HFFc6 (cell line): ENCODE data around the gene IMPG1. TPM values are rescaled to one million over a fixed set of nuclear protein-coding genes. Genes with fewer than 3 reads are reported as not detected.

Source experiments
- DNase-seq: peaks from one replicate; pipeline ENCODE4 v3.0.0-alpha.2; 2018
- H3K27ac Mint-ChIP-seq: 2 replicates; pipeline ENCODE4 v1.8.0; 2020; ENCODE audit warnings: mild to moderate bottlenecking, mixed read lengths
- H3K27me3 Mint-ChIP-seq: 2 replicates; pipeline ENCODE4 v1.8.0; 2021; ENCODE audit warnings: mild to moderate bottlenecking, moderate library complexity, mixed read lengths; ENCODE audit not compliant: insufficient read depth
- H3K36me3 Mint-ChIP-seq: 2 replicates; pipeline ENCODE4 v1.8.0; 2021; ENCODE audit warnings: low read depth, mixed read lengths
- H3K4me1 Mint-ChIP-seq: 2 replicates; pipeline ENCODE4 v1.8.0; 2020; ENCODE audit warnings: low read depth, mixed read lengths
- H3K4me3 Mint-ChIP-seq: 2 replicates; pipeline ENCODE4 v1.8.0; 2020; ENCODE audit warnings: mild to moderate bottlenecking, moderate library complexity, mixed read lengths
- H3K9me3 Mint-ChIP-seq: 2 replicates; pipeline ENCODE4 v1.8.0; 2020; ENCODE audit warnings: mild to moderate bottlenecking, mixed read lengths
- total RNA-seq, 6 experiments: library from RNA; stranded (reverse); fragmentation: NEBNext Ultra II Directional; extraction: Animal tissue kit (Norgen Biotek cat#: 25700); gene quantifications; 2 replicates in 1 of 6; 3 replicates in 5 of 6; pipeline ENCODE4 v1.2.3, GENCODE V29; 2021
- TF ChIP-seq, protein P1 (sequence below): fragments of 200-600 bp; sonication (generic); IDR thresholded peaks from 2 replicates; pipeline ENCODE4 v1.5.0; 2021; ENCODE audit warnings: antibody characterized with exemption, mild to moderate bottlenecking

IMPG1 gene
- total RNA-seq, 6 experiments from 2014 or later, result not detected

DNA sequence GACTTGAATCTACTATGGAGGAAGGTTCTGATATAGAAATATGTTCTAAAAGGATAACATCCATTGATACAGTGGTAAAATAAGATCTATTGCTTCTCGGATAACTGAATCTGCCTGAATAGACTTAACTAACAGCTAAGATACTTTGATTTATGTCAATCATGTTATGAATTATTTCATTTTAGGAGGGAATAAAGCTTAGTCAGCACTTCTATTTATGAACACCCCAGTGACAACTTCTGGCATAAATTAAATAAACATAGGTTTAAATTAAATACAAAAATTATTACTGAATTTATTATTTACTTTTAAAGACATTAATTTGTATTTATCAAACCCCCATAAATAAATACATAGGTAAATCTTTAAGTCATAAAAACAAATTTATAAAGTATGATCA lies 69.3 kb downstream of the IMPG1 start:
- TF ChIP-seq, protein P1, sequence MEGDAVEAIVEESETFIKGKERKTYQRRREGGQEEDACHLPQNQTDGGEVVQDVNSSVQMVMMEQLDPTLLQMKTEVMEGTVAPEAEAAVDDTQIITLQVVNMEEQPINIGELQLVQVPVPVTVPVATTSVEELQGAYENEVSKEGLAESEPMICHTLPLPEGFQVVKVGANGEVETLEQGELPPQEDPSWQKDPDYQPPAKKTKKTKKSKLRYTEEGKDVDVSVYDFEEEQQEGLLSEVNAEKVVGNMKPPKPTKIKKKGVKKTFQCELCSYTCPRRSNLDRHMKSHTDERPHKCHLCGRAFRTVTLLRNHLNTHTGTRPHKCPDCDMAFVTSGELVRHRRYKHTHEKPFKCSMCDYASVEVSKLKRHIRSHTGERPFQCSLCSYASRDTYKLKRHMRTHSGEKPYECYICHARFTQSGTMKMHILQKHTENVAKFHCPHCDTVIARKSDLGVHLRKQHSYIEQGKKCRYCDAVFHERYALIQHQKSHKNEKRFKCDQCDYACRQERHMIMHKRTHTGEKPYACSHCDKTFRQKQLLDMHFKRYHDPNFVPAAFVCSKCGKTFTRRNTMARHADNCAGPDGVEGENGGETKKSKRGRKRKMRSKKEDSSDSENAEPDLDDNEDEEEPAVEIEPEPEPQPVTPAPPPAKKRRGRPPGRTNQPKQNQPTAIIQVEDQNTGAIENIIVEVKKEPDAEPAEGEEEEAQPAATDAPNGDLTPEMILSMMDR, result no peak
- Mint-ChIP-seq H3K36me3 (no peaks in the 10 kb centered on the region), H3K27ac (no peak overlapping the region), H3K4me3 (no peak overlapping the region), H3K27me3 (no peaks in the 10 kb centered on the region; the same call in 1 of the 2 replicates), H3K9me3 (peaks cover 3% of the 10 kb centered on the region; the same call in 1 of the 2 replicates), H3K4me1 (no peaks in the 10 kb centered on the region)
- no peak for DNase-seq

DNA sequence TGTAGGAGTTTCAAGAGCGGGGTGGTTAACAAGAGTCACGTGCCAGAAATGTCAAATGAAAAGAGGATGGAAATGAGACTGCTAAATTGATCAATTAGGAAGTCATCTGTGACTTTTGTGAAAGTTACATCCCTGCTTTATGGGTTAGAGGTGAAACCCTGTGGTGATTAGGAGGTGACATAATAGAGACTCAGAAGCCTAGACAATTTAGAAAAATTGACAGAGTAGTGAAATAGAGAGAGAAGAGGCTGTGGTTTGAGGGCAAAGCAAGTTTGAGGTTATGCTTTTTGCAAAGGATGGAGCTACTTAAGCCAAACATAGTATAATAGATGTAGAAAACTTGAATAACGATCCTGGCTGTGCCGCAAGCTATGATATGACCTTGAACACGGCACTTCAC lies 71.8 kb downstream of the IMPG1 start:
- Mint-ChIP-seq H3K9me3 (no peaks in the 10 kb centered on the region; the same call in 1 of the 2 replicates), H3K36me3 (no peaks in the 10 kb centered on the region)

DNA sequence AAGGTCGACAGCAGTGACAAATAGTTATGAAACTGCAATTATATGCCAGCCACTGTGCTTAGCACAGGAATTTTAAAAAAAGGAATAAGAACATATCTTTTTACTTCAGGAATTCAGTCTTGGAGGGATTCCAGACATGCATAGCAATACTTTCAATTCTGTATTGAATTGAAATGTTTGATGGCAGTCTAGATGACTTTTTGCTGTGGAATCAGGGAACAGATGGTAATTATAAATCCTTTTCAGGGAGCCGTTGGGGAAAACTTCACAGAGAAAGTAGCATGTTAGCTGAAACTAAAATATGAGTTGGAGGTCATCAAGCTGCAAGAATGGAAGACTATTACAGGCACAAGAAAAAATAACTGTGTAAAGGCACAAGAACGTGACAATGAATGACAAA lies 74.8 kb downstream of the IMPG1 start:
- DNase-seq, result no peak
- no peaks in the 10 kb centered on the region for H3K4me1 Mint-ChIP-seq
- H3K36me3 Mint-ChIP-seq, result no peaks in the 10 kb centered on the region
- TF ChIP-seq, protein P1, result no peak
- peaks cover 1% of the 10 kb centered on the region for H3K27me3 Mint-ChIP-seq
- no peaks in the 10 kb centered on the region for H3K9me3 Mint-ChIP-seq
- no peak overlapping the region for H3K4me3 Mint-ChIP-seq
- no peak overlapping the region for H3K27ac Mint-ChIP-seq

More for the DNA sequence above, 71.8 kb downstream of the IMPG1 start:
- no peak for DNase-seq
- Mint-ChIP-seq H3K27ac (no peak overlapping the region), H3K4me3 (no peak overlapping the region), H3K4me1 (no peaks in the 10 kb centered on the region), H3K27me3 (peaks cover 1% of the 10 kb centered on the region)
- TF ChIP-seq, protein P1, result no peak

DNA sequence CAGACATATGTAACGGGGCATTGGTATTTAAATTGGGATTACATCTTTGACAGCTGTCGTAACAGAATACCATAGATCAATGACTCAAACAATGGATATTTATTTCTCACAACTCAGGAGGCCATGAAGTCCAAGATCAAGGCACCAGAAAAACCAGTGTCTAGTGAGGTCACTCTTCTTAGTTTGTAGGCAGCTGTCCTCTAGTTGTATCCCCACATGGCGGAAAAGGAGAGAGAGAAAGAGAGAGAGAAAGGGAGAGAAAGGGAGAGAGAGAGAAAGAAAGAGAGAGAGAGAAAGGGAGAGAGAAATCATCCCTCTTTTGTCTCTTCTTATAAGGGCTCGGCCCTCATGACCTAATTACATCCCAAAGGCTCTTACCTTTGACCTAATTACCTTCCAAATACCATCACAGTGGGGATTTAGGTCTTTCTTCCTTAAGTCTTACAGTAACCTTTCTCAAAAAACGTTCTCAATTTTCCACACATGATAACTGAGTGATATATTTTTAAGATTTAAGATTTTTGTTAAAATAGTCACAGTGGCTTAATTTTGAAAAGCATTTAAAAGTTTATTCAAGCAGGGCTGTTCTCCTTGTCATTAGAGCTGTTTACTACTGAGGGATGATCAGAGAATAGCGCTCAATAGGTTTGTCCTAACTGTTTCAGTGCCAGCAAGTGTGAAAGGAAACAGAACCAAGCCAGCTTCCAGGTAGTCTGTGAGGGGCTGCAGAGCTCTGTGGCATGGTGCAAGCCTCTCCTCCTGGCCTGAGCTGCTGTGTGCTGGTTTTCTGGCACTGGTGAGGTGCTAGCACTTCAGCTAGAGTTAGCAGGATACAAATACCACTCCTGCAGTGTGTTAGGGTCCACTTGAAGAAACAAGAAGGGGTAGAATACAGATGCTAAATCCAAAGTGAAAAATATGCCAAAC lies 79.0 kb downstream of the IMPG1 start:
- no peak for DNase-seq
- peaks cover 1% of the 10 kb centered on the region; the same call in 1 of the 2 replicates for H3K27me3 Mint-ChIP-seq
- H3K36me3 Mint-ChIP-seq, result no peaks in the 10 kb centered on the region
- H3K9me3 Mint-ChIP-seq, result no peaks in the 10 kb centered on the region; the same call in 1 of the 2 replicates
- TF ChIP-seq, protein P1, result no peak
- no peaks in the 10 kb centered on the region for H3K4me1 Mint-ChIP-seq
- H3K27ac Mint-ChIP-seq, result no peak overlapping the region
- H3K4me3 Mint-ChIP-seq, result no peak overlapping the region

DNA sequence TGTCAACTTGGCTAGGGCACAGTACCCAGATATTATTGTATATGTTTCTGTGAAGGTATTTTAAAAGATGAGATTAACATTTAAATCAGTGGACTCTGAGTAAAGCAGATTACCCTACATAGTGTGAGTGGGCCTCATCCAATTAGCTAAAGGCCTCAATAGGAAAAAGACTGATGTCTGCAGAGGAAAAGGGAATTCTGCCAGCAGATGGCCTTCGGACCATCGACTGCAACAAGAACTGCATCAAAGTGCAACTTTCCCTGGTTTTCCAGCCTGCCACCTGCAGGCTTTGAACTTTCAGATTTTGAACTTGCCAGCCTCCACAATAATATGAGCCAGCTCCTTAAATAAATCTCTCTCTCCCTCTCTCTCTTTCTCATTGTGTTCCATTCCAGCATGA lies 80.5 kb downstream of the IMPG1 start:
- no peak for DNase-seq
- Mint-ChIP-seq H3K4me1 (no peaks in the 10 kb centered on the region), H3K27me3 (peaks cover 1% of the 10 kb centered on the region; the same call in 1 of the 2 replicates), H3K4me3 (no peak overlapping the region), H3K9me3 (no peaks in the 10 kb centered on the region; the same call in 1 of the 2 replicates), H3K27ac (no peak overlapping the region), H3K36me3 (no peaks in the 10 kb centered on the region)
- TF ChIP-seq, protein P1, result no peak
